ENCODE results near the gene PGAP6.

- no peak for TF ChIP-seq CTCF (IDR thresholded peaks at IDR 0.05)
- no peak for TF ChIP-seq POLR2A (IDR thresholded peaks at IDR 0.05)
Observed at GRCh38 chr16:375927-376816, 5.6 kb downstream of the PGAP6 start.
